ENCODE results near the gene MAN1A2.

The MAN1A2 gene

DNA sequence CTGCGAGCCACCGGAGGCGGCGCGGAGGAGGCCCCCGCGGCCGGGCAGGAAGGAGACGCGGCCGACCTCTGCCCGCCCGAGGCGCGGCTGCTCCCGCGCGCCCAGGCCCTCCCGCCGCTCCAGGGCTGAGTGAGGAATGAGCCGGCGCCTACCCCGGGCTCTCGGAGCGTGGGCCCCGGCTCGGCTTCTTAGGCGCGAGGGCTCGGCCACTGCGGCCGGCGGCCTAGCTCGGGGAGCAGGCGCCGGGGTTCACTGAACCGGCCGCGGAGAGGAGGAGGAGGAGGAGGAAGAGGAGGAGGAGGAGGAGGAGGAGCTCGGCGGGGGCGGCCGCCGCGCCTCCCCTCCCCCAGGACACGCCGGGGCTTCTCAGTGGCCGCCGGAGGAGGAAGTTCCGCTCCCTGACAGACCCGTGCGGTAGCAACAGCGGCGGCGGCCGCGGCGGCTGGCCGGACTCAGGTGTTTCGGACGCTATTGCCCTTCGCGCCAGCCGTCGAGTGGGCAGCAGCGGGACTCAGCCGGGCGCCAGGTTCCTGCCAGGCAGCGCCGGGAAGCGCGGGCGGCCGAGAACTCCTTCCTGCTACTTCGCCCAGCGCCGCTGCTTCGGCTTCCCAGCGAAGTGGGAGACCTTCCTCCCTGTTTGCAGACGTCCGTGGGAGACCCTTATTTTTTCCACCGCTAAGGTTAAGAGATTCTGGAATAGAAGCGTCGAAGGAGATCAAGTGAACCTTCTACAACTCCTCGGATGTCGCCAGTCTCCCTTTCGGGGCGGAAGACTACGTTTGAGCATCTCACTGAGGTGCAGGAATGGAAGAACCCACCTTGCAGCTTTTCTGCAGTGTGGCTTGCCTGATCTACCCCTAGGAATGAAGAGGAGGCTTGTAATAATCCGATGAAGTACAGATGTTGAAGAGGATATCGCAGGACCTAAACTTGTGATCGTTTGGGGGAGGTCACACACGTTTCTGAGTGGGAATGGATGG, at the start of gene MAN1A2:
Gene MAN1A2 (plus strand): TSS at position 404 of the 980 bp plus-strand sequence. CDS start 735 bp downstream, outside the sequence.
- TF ChIP-seq, protein P1, sequence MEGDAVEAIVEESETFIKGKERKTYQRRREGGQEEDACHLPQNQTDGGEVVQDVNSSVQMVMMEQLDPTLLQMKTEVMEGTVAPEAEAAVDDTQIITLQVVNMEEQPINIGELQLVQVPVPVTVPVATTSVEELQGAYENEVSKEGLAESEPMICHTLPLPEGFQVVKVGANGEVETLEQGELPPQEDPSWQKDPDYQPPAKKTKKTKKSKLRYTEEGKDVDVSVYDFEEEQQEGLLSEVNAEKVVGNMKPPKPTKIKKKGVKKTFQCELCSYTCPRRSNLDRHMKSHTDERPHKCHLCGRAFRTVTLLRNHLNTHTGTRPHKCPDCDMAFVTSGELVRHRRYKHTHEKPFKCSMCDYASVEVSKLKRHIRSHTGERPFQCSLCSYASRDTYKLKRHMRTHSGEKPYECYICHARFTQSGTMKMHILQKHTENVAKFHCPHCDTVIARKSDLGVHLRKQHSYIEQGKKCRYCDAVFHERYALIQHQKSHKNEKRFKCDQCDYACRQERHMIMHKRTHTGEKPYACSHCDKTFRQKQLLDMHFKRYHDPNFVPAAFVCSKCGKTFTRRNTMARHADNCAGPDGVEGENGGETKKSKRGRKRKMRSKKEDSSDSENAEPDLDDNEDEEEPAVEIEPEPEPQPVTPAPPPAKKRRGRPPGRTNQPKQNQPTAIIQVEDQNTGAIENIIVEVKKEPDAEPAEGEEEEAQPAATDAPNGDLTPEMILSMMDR (IDR thresholded peaks at IDR 0.05; ENCODE audit: low read length) = no peak
- no peak for TF ChIP-seq EZH2 (optimal IDR thresholded peaks at IDR 0.05; ENCODE audit: low read depth, low read length)
- no peak for TF ChIP-seq EZH2phosphoT487 (IDR thresholded peaks at IDR 0.05; ENCODE audit: low read length)
- peak; percentile 75 for DNase-seq
- Histone ChIP-seq H4K20me1 (ENCODE audit: insufficient read depth, low read length) (no peaks in the 10 kb centered on the region), H3K4me3 (ENCODE audit: low read length) (peak within 1 kb of the TSS; percentile 87), H3K4me1 (ENCODE audit: low read length) (0 out of 2 replicates have a peak, but pooled peaks cover 3% of the 10 kb centered on the region), H3K36me3 (replicated peaks; ENCODE audit: insufficient read depth, low read length) (no peaks in the 10 kb centered on the region), H3K9me3 (replicated peaks; ENCODE audit: insufficient read depth, low read length) (no peaks in the 10 kb centered on the region), H3K9ac (ENCODE audit: low read length) (peak within 1 kb of the TSS; percentile 69), H3K79me2 (ENCODE audit: low read length) (peaks cover 60% of the 10 kb centered on the region), H2AFZ (ENCODE audit: low read length) (peak within 1 kb of the TSS; percentile 53), H3K27me3 (replicated peaks; ENCODE audit: insufficient read depth, low read length) (no peaks in the 10 kb centered on the region), H3K9me2 (replicated peaks; ENCODE audit: insufficient read depth, low read length) (no peaks in the 10 kb centered on the region), H3K27ac (ENCODE audit: low read length) (peak within 1 kb of the TSS; percentile 69; the same call in 1 of the 2 replicates), H3F3A (ENCODE audit: insufficient read depth, low read length) (0 out of 2 replicates have a peak, but pooled peaks cover 8% of the 10 kb centered on the region), H3K4me2 (ENCODE audit: low read depth, low read length) (peak within 1 kb of the TSS; percentile 88)

DNA sequence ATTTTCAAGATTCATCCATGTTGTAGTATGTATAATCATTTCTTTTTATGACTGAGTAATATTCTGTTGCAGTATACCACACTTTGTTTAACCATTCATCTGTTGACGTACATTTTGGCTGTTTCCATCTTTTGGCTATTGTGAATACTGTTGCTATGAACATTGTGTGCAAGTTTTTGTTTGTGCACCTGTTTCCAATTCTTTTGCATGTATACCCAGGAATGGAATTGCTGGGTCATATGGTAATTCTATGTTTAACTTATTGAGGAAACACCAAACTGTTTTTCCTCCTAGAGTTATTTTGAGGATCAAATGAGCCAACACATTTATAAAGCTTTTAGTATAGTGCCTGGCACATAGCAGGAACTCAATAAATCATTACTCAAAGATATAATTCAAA, 49.2 kb upstream of the MAN1A2 start:
- Histone ChIP-seq H3K4me2 (ENCODE audit: low read depth, low read length) (no peak overlapping the region), H3K4me1 (ENCODE audit: low read length) (no peaks in the 10 kb centered on the region), H3K4me3 (ENCODE audit: low read length) (no peak overlapping the region), H3K27me3 (replicated peaks; ENCODE audit: insufficient read depth, low read length) (no peaks in the 10 kb centered on the region), H4K20me1 (ENCODE audit: insufficient read depth, low read length) (no peaks in the 10 kb centered on the region), H3K36me3 (replicated peaks; ENCODE audit: insufficient read depth, low read length) (no peaks in the 10 kb centered on the region), H3K79me2 (ENCODE audit: low read length) (no peaks in the 10 kb centered on the region), H3K9me3 (replicated peaks; ENCODE audit: insufficient read depth, low read length) (no peaks in the 10 kb centered on the region), H3K9me2 (replicated peaks; ENCODE audit: insufficient read depth, low read length) (no peaks in the 10 kb centered on the region), H3K27ac (ENCODE audit: low read length) (no peak overlapping the region), H3K9ac (ENCODE audit: low read length) (no peak overlapping the region), H2AFZ (ENCODE audit: low read length) (no peak overlapping the region), H3F3A (ENCODE audit: insufficient read depth, low read length) (no peaks in the 10 kb centered on the region)
- DNase-seq = no peak
- TF ChIP-seq EZH2 (optimal IDR thresholded peaks at IDR 0.05; ENCODE audit: low read depth, low read length) (no peak), EZH2phosphoT487 (IDR thresholded peaks at IDR 0.05; ENCODE audit: low read length) (no peak)
- TF ChIP-seq, protein P1 (IDR thresholded peaks at IDR 0.05; ENCODE audit: low read length) = no peak

DNA sequence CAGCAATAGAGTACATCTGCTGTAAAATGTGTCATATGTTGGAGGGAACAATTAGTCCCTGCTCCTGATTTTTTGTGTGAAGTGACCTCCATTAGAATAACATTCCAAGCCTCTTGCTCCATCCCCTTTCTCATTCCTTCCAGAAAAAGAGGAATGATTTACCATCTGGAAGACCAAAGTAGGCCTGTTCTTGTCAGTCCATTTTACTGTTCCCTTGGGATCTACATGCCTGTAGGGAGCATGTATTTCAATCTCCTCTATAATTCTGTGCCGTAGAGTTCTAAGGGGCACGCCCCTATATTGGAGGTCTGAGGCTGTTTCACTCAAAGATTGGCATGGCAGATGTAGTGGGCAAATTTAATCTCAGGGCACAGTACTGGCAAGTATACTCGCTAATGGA, 48.8 kb upstream of the MAN1A2 start:
- Histone ChIP-seq H3K4me2 (ENCODE audit: low read depth, low read length) (no peak overlapping the region), H3K9me2 (replicated peaks; ENCODE audit: insufficient read depth, low read length) (no peaks in the 10 kb centered on the region), H3F3A (ENCODE audit: insufficient read depth, low read length) (no peaks in the 10 kb centered on the region), H3K9ac (ENCODE audit: low read length) (no peak overlapping the region), H3K27ac (ENCODE audit: low read length) (no peak overlapping the region), H3K9me3 (replicated peaks; ENCODE audit: insufficient read depth, low read length) (no peaks in the 10 kb centered on the region), H3K79me2 (ENCODE audit: low read length) (no peaks in the 10 kb centered on the region), H4K20me1 (ENCODE audit: insufficient read depth, low read length) (no peaks in the 10 kb centered on the region), H3K27me3 (replicated peaks; ENCODE audit: insufficient read depth, low read length) (no peaks in the 10 kb centered on the region), H2AFZ (ENCODE audit: low read length) (no peak overlapping the region), H3K4me3 (ENCODE audit: low read length) (no peak overlapping the region), H3K4me1 (ENCODE audit: low read length) (no peaks in the 10 kb centered on the region), H3K36me3 (replicated peaks; ENCODE audit: insufficient read depth, low read length) (no peaks in the 10 kb centered on the region)
- TF ChIP-seq EZH2phosphoT487 (IDR thresholded peaks at IDR 0.05; ENCODE audit: low read length) (no peak), EZH2 (optimal IDR thresholded peaks at IDR 0.05; ENCODE audit: low read depth, low read length) (no peak)
- TF ChIP-seq, protein P1 (IDR thresholded peaks at IDR 0.05; ENCODE audit: low read length) = no peak
- DNase-seq = no peak

Data from MM.1S (cell line).